Measurements from ENCODE around the gene ATP1B4. TPM values are rescaled to one million over a fixed set of nuclear protein-coding genes. Genes with fewer than 3 reads are reported as not detected.

Gene ATP1B4
- total and polyA plus RNA-seq, 10 of the 15 experiments (the other 5 are each of a cell fraction or from before 2014, with no cell fraction given), result not detected

- H3K4me2 ChIP-seq (ENCODE audit: control insufficient read depth, insufficient read depth), result no peak overlapping the region
- no peaks in the 10 kb centered on the region for H3K4me1 ChIP-seq (ENCODE audit: control insufficient read depth, insufficient read depth, low read length)
- intact Hi-C loops (cut with micrococcal nuclease; ENCODE audit: unreplicated experiment) (loop anchor here (5.0 kb wide), 2 partner anchors 85 to 110 kb away; no protein-coding TSS in a partner anchor), in situ Hi-C loops (cut with MboI) (loop anchor here (5.0 kb wide), 1 partner anchor 105 kb away; no protein-coding TSS in a partner anchor)
- no peak for TF ChIP-seq HDGF (IDR thresholded peaks at IDR 0.05)
- no peak for TF ChIP-seq BMI1 (IDR thresholded peaks at IDR 0.05; ENCODE audit: borderline replicate concordance)
- TF ChIP-seq SP1 (IDR thresholded peaks at IDR 0.05; ENCODE audit: low read depth, low read length), result no peak
- TF ChIP-seq, protein P1, sequence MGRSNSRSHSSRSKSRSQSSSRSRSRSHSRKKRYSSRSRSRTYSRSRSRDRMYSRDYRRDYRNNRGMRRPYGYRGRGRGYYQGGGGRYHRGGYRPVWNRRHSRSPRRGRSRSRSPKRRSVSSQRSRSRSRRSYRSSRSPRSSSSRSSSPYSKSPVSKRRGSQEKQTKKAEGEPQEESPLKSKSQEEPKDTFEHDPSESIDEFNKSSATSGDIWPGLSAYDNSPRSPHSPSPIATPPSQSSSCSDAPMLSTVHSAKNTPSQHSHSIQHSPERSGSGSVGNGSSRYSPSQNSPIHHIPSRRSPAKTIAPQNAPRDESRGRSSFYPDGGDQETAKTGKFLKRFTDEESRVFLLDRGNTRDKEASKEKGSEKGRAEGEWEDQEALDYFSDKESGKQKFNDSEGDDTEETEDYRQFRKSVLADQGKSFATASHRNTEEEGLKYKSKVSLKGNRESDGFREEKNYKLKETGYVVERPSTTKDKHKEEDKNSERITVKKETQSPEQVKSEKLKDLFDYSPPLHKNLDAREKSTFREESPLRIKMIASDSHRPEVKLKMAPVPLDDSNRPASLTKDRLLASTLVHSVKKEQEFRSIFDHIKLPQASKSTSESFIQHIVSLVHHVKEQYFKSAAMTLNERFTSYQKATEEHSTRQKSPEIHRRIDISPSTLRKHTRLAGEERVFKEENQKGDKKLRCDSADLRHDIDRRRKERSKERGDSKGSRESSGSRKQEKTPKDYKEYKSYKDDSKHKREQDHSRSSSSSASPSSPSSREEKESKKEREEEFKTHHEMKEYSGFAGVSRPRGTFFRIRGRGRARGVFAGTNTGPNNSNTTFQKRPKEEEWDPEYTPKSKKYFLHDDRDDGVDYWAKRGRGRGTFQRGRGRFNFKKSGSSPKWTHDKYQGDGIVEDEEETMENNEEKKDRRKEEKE (IDR thresholded peaks at IDR 0.05), result no peak
- no peak for TF ChIP-seq CBX5 (IDR thresholded peaks at IDR 0.05; ENCODE audit: low read depth)
- TF ChIP-seq ZBTB11 (CRISPR knock-in tag; IDR thresholded peaks at IDR 0.05), result no peak
- TF ChIP-seq CBFB (IDR thresholded peaks at IDR 0.05; ENCODE audit: low read depth), result no peak
- no peak for TF ChIP-seq TBL1XR1 (IDR thresholded peaks at IDR 0.05; ENCODE audit: low read depth, low read length)
- no peak overlapping the region for H3K4me3 ChIP-seq
- H3K27ac ChIP-seq (ENCODE audit: control insufficient read depth, insufficient read depth), result no peak overlapping the region
- no peaks in the 10 kb centered on the region for H3K79me2 ChIP-seq (ENCODE audit: control insufficient read depth, insufficient read depth, low read length)
- no peak for DNase-seq (ENCODE audit: low read depth, low spot score)
- ChIA-PET POLR2A (no interaction called here), SMC1A (ENCODE audit: uncharacterized antibody, unreplicated experiment) (no interaction called here), CTCF (no interaction called here), RAD21 (ENCODE audit: unreplicated experiment) (no interaction called here)
- H4K20me1 ChIP-seq (ENCODE audit: control insufficient read depth, insufficient read depth), result no peaks in the 10 kb centered on the region
- H2AFZ ChIP-seq (ENCODE audit: control insufficient read depth, low read depth, low read length), result no peak overlapping the region
- no peaks in the 10 kb centered on the region for H3K36me3 ChIP-seq (ENCODE audit: control insufficient read depth in 2 of 2, insufficient read depth in 2 of 2, low read length in 1 of 2)
- no peak for FAIRE-seq
- H3K9me3 ChIP-seq (replicated peaks; ENCODE audit: control insufficient read depth, insufficient read depth, low read length), result no peaks in the 10 kb centered on the region
- no peak for ATAC-seq
- no TSS peak for BruUV-seq (replicated peaks)
- no peaks in the 10 kb centered on the region for H3K27me3 ChIP-seq (replicated peaks in 1 of 2; ENCODE audit: control insufficient read depth in 2 of 2, insufficient read depth in 2 of 2, low read length in 1 of 2)
- 0% methylated on average over 3 of the region's 3 CpGs for whole genome bisulfite sequencing (ENCODE audit: insufficient coverage, insufficient replicate concordance, low lambda C conversion rate, missing lambda C conversion rate)
- H3K9ac ChIP-seq (ENCODE audit: control insufficient read depth, insufficient read depth, low read length), result no peak overlapping the region
Observed at GRCh38 chrX:120367402-120368109, 5.7 kb downstream of the ATP1B4 start.
